Measurements from ENCODE around the gene CDADC1. TPM values are rescaled to one million over a fixed set of nuclear protein-coding genes. Genes with fewer than 3 reads are reported as not detected.

CDADC1 gene
- total RNA-seq, 1 donor from 2014 or later, result 12.5 TPM

DNA sequence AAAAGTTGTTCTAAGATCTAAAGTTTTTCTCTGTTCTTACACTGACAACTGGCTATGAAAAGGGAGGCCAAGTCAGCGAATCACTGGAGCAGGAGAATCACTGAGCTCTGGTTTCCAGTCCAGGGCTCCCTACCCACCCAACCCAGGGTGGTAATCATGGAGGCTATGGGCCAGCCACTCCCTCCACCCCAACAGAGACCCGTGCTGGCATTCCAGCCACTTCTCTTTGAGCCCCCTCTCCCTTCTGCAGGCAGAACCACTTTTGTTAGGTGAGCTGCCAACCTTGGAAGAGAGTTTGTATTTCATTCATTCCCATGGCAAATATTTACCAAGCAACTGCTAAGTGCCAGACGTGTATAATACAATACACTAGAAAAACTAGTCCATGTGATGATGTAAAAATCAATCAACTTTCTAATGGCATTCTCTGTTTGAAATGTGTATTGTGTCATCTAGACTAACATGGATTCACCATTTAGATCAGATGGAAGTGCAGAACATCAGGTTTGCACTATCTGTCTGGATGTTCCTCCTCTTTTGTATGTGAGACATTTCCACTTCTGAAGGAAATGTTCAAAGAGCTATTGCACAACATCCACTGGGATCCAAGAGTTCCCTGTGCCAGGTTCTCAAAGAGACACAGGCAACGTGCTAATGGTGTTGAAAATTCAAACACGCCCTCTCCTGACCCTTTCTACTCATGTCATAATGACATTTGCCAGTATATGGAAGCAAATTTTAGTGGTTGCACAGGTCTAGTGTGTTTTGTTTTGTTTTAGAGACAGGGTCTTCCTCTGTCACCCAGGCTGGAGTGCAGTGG lies 22.3 kb upstream of the CDADC1 start:
- Mint-ChIP-seq H3K4me3 (no peak overlapping the region), H3K36me3 (no peaks in the 10 kb centered on the region), H3K27ac (no peak overlapping the region), H3K27me3 (peaks cover 53% of the 10 kb centered on the region), H3K9me3 (no peaks in the 10 kb centered on the region), H3K4me1 (ENCODE audit: unreplicated experiment) (no peaks in the 10 kb centered on the region)
- TF ChIP-seq, protein P1, sequence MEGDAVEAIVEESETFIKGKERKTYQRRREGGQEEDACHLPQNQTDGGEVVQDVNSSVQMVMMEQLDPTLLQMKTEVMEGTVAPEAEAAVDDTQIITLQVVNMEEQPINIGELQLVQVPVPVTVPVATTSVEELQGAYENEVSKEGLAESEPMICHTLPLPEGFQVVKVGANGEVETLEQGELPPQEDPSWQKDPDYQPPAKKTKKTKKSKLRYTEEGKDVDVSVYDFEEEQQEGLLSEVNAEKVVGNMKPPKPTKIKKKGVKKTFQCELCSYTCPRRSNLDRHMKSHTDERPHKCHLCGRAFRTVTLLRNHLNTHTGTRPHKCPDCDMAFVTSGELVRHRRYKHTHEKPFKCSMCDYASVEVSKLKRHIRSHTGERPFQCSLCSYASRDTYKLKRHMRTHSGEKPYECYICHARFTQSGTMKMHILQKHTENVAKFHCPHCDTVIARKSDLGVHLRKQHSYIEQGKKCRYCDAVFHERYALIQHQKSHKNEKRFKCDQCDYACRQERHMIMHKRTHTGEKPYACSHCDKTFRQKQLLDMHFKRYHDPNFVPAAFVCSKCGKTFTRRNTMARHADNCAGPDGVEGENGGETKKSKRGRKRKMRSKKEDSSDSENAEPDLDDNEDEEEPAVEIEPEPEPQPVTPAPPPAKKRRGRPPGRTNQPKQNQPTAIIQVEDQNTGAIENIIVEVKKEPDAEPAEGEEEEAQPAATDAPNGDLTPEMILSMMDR (conservative IDR thresholded peaks at IDR 0.05), result no peak
- no peak for DNase-seq (ENCODE audit: extremely low spot score, unreplicated experiment)

DNA sequence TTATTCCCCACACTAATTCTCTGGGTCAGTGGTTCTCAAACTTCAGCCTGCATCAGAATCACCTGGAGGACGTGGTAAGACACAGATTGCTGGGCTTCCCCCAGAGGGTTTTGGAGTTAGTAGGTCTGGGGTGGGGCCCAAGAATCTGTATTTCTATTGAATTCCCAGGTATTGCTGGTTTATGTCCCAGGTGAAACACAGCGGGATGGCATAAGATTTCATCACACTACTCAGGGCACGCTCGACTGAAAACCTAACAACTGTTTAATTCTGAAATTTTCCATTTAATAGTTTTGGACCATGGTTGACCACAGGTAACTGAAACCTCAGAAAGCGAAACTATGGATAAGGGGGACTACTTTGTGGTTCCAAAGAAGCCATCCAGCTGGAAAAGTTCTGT lies 21.1 kb upstream of the CDADC1 start:
- no peaks in the 10 kb centered on the region for H3K4me1 Mint-ChIP-seq (ENCODE audit: unreplicated experiment)
- no peak overlapping the region for H3K4me3 Mint-ChIP-seq
- H3K9me3 Mint-ChIP-seq, result no peaks in the 10 kb centered on the region
- no peak for DNase-seq (ENCODE audit: extremely low spot score, unreplicated experiment)
- TF ChIP-seq, protein P1 (conservative IDR thresholded peaks at IDR 0.05), result no peak
- H3K27ac Mint-ChIP-seq, result no peak overlapping the region
- no peaks in the 10 kb centered on the region for H3K36me3 Mint-ChIP-seq
- H3K27me3 Mint-ChIP-seq, result peaks cover 45% of the 10 kb centered on the region

DNA sequence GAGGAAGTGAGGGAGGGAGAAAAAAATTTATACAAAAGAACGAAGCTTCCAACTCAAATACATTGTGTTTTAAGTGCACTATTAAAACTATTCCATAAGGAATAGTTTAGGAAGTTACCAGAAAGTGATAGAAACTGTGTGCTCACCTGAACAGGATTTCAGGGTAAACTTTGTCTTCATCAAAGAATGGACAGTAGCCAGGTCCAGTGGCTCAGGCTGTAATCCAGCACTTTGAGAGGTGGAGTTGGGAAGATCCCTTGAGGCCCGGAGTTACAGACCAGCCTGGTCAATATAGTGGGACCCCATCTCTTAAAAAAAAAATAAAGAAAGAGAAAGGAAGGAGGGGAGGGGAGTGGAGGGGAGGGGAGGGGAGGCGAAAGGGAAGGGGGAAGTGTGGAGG lies 13.0 kb upstream of the CDADC1 start:
- H3K36me3 Mint-ChIP-seq, result no peaks in the 10 kb centered on the region
- H3K27ac Mint-ChIP-seq, result no peak overlapping the region
- TF ChIP-seq, protein P1 (conservative IDR thresholded peaks at IDR 0.05), result no peak
- H3K4me3 Mint-ChIP-seq, result no peak overlapping the region
- H3K9me3 Mint-ChIP-seq, result no peaks in the 10 kb centered on the region
- DNase-seq (ENCODE audit: extremely low spot score, unreplicated experiment), result no peak
- H3K27me3 Mint-ChIP-seq, result no peaks in the 10 kb centered on the region
- no peaks in the 10 kb centered on the region for H3K4me1 Mint-ChIP-seq (ENCODE audit: unreplicated experiment)

DNA sequence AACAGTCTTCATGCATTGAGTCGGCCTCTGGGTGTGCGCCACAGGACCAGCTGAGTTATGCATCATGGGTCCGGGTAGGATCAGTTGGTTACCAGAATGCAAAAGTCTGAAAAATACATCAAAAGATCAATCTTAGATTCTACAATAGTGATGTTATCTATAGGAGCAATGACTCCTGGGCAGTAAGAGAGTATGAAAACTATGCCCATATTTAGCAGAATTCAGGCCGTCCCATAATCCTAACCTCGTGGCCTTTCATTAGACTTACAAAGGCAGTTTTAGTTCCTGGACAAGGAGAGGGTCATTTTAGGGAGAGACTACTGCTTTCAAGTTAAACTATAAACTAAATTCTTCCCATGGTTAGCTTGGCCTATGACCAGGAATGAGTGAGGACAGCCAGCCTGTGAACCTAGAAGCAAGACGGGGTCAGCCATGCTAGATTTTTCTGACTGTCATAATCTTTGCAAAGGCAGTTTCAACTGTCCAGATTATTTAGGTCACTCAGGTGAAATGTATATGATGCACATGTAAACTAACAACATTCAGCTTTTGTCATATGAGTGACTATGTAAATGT lies 11.8 kb upstream of the CDADC1 start:
- TF ChIP-seq, protein P1 (conservative IDR thresholded peaks at IDR 0.05), result no peak
- no peak overlapping the region for H3K4me3 Mint-ChIP-seq
- H3K4me1 Mint-ChIP-seq (ENCODE audit: unreplicated experiment), result no peaks in the 10 kb centered on the region
- no peaks in the 10 kb centered on the region for H3K36me3 Mint-ChIP-seq
- no peak for DNase-seq (ENCODE audit: extremely low spot score, unreplicated experiment)
- H3K27me3 Mint-ChIP-seq, result peaks cover 3% of the 10 kb centered on the region
- H3K27ac Mint-ChIP-seq, result no peak overlapping the region
- no peaks in the 10 kb centered on the region for H3K9me3 Mint-ChIP-seq

DNA sequence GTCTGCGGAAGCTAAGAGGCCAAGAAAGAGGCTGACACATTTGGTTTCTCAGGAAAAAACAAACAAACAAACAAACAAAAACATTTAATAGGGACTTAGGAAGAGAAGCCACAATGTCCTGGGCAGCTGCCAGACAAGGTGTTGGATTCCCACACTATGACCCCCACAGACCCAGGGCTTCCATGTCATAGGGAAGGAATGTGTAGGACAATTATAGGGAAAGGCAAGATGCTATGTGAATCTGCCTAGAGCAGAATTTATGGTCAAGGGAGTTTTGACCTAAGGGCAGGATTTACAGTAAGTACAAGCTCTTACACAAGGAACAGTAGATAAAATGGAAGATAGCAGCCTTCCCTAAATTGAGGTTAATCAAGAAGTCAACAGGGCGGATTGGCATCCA lies 9.1 kb upstream of the CDADC1 start:
- Mint-ChIP-seq H3K9me3 (no peaks in the 10 kb centered on the region), H3K36me3 (no peaks in the 10 kb centered on the region), H3K27me3 (peaks cover 8% of the 10 kb centered on the region), H3K4me3 (no peak overlapping the region), H3K4me1 (ENCODE audit: unreplicated experiment) (no peaks in the 10 kb centered on the region), H3K27ac (no peak overlapping the region)
- no peak for DNase-seq (ENCODE audit: extremely low spot score, unreplicated experiment)
- TF ChIP-seq, protein P1 (conservative IDR thresholded peaks at IDR 0.05), result no peak

Data from type B pancreatic cell (in vitro differentiated cells).